Mucosa of stomach (tissue), 1 donor: ENCODE measurements around the gene ADIPOQ.
"Not testable (repeated sequence)": the region's sequence is repeated elsewhere in the genome, so short reads cannot be mapped to it uniquely, and the experiment has no call there.

Source experiments
- H3K27me3 ChIP-seq: one replicate; pipeline ENCODE4 v1.7.0; 2013; ENCODE audit warnings: mild to moderate bottlenecking, low read length; ENCODE audit not compliant: control insufficient read depth, insufficient read depth
- H3K36me3 ChIP-seq: one replicate; pipeline ENCODE4 v1.7.0; 2013; ENCODE audit warnings: low read length; ENCODE audit not compliant: control insufficient read depth, insufficient read depth
- H3K4me1 ChIP-seq: one replicate; pipeline ENCODE4 v1.7.0; 2013; ENCODE audit warnings: mild to moderate bottlenecking, low read length; ENCODE audit not compliant: control insufficient read depth, insufficient read depth
- H3K4me3 ChIP-seq: one replicate; pipeline ENCODE4 v1.7.0; 2013; ENCODE audit warnings: low read length
- H3K9ac ChIP-seq: one replicate; pipeline ENCODE4 v1.7.0; 2013; ENCODE audit warnings: mild to moderate bottlenecking, low read length, moderate library complexity
- H3K9me3 ChIP-seq: one replicate; pipeline ENCODE4 v1.7.0; 2013; ENCODE audit warnings: mild to moderate bottlenecking, low read length, moderate library complexity; ENCODE audit not compliant: control insufficient read depth
- donor health status: Pancreatic carcinoma.

Gene ADIPOQ

GRCh38 chr3:186818516-186818915 is 24.0 kb upstream of the ADIPOQ start:
- Histone ChIP-seq H3K4me1 (no peaks in the 10 kb centered on the region), H3K36me3 (no peaks in the 10 kb centered on the region), H3K9ac (no peak overlapping the region), H3K4me3 (no peak overlapping the region), H3K9me3 (no peaks in the 10 kb centered on the region), H3K27me3 (no peaks in the 10 kb centered on the region)

- Histone ChIP-seq H3K4me3 (no peak overlapping the region), H3K4me1 (no peaks in the 10 kb centered on the region), H3K9me3 (no peaks in the 10 kb centered on the region), H3K36me3 (no peaks in the 10 kb centered on the region), H3K9ac (no peak overlapping the region), H3K27me3 (peaks cover 2% of the 10 kb centered on the region)
These were observed 23.6 kb upstream of the ADIPOQ start for GRCh38 chr3:186818956-186819355.

- no peaks in the 10 kb centered on the region for H3K9me3 ChIP-seq
- H3K4me3 ChIP-seq = no peak overlapping the region
- H3K9ac ChIP-seq = no peak overlapping the region
- peaks cover 13% of the 10 kb centered on the region for H3K4me1 ChIP-seq
- peaks cover 29% of the 10 kb centered on the region for H3K27me3 ChIP-seq
- no peaks in the 10 kb centered on the region for H3K36me3 ChIP-seq
These were observed 20.8 kb upstream of the ADIPOQ start for GRCh38 chr3:186821429-186822387.

- peaks cover 13% of the 10 kb centered on the region for H3K4me1 ChIP-seq
- not testable (repeated sequence) for H3K9me3 ChIP-seq, H3K36me3 ChIP-seq, H3K4me3 ChIP-seq, H3K9ac ChIP-seq
- H3K27me3 ChIP-seq = peaks cover 30% of the 10 kb centered on the region
These were observed 20.1 kb upstream of the ADIPOQ start for GRCh38 chr3:186822388-186822759.

- H3K4me1 ChIP-seq = peaks cover 18% of the 10 kb centered on the region
- H3K36me3 ChIP-seq = no peaks in the 10 kb centered on the region
- no peak overlapping the region for H3K9ac ChIP-seq
- no peak overlapping the region for H3K4me3 ChIP-seq
- H3K9me3 ChIP-seq = no peaks in the 10 kb centered on the region
- peaks cover 40% of the 10 kb centered on the region for H3K27me3 ChIP-seq
These were observed 19.1 kb upstream of the ADIPOQ start for GRCh38 chr3:186823386-186823785.

GRCh38 chr3:186824430-186825139 is 17.9 kb upstream of the ADIPOQ start:
- H3K9me3 ChIP-seq = no peaks in the 10 kb centered on the region
- no peak overlapping the region for H3K9ac ChIP-seq
- H3K4me1 ChIP-seq = peaks cover 18% of the 10 kb centered on the region
- no peak overlapping the region for H3K4me3 ChIP-seq
- H3K27me3 ChIP-seq = peaks cover 49% of the 10 kb centered on the region
- H3K36me3 ChIP-seq = no peaks in the 10 kb centered on the region

- Histone ChIP-seq H3K4me3 (no peak overlapping the region), H3K9me3 (no peaks in the 10 kb centered on the region), H3K9ac (no peak overlapping the region), H3K27me3 (peaks cover 57% of the 10 kb centered on the region), H3K4me1 (peaks cover 18% of the 10 kb centered on the region), H3K36me3 (no peaks in the 10 kb centered on the region)
These were observed 17.2 kb upstream of the ADIPOQ start for GRCh38 chr3:186825294-186825821.

- Histone ChIP-seq H3K9ac (no peak overlapping the region), H3K36me3 (no peaks in the 10 kb centered on the region), H3K4me3 (no peak overlapping the region), H3K9me3 (no peaks in the 10 kb centered on the region), H3K4me1 (peaks cover 18% of the 10 kb centered on the region), H3K27me3 (peaks cover 63% of the 10 kb centered on the region)
These were observed 16.6 kb upstream of the ADIPOQ start for GRCh38 chr3:186825872-186826409.

- Histone ChIP-seq H3K4me3 (no peak overlapping the region), H3K27me3 (peaks cover 64% of the 10 kb centered on the region), H3K9ac (no peak overlapping the region), H3K36me3 (no peaks in the 10 kb centered on the region), H3K4me1 (peaks cover 18% of the 10 kb centered on the region), H3K9me3 (no peaks in the 10 kb centered on the region)
These were observed 16.0 kb upstream of the ADIPOQ start for GRCh38 chr3:186826410-186826975.

- H3K4me1 ChIP-seq = peaks cover 18% of the 10 kb centered on the region
- H3K27me3 ChIP-seq = peaks cover 64% of the 10 kb centered on the region
- no peak overlapping the region for H3K4me3 ChIP-seq
- H3K36me3 ChIP-seq = no peaks in the 10 kb centered on the region
- H3K9me3 ChIP-seq = no peaks in the 10 kb centered on the region
- peak overlapping the region; percentile 50 for H3K9ac ChIP-seq
These were observed 15.3 kb upstream of the ADIPOQ start for GRCh38 chr3:186826976-186827857.

- Histone ChIP-seq H3K9me3 (no peaks in the 10 kb centered on the region), H3K27me3 (peaks cover 64% of the 10 kb centered on the region), H3K9ac (no peak overlapping the region), H3K4me3 (no peak overlapping the region), H3K36me3 (no peaks in the 10 kb centered on the region), H3K4me1 (peaks cover 18% of the 10 kb centered on the region)
These were observed 14.2 kb upstream of the ADIPOQ start for GRCh38 chr3:186828340-186828739.
